Loucy (cell line): ENCODE results near the gene ZNF229.

Experiments used
- CTCF ChIP-seq: fragments of 200-600 bp; sonication (generic); conservative IDR thresholded peaks from 2 replicates; pipeline ENCODE4 v1.5.1; 2014; ENCODE audit warnings: mild to moderate bottlenecking, antibody characterized with exemption, low read length
- EZH2phosphoT487 ChIP-seq: fragments of 200-600 bp; IDR thresholded peaks from 2 replicates; pipeline ENCODE4 v1.6.1; 2018; ENCODE audit warnings: antibody characterized with exemption, mild to moderate bottlenecking, moderate library complexity, borderline replicate concordance

- no peak for TF ChIP-seq CTCF
- TF ChIP-seq EZH2phosphoT487: no peak
Observed at GRCh38 chr19:44452367-44452766, 4.1 kb upstream of the ZNF229 start.
